ENCODE results near the gene INPP5J. TPM values are rescaled to one million over a fixed set of nuclear protein-coding genes. Genes with fewer than 3 reads are reported as not detected.

INPP5J gene
- total and polyA plus RNA-seq, 10 donors, result 0.14 to 0.87 (median 0.43) TPM; not detected in 2

DNA sequence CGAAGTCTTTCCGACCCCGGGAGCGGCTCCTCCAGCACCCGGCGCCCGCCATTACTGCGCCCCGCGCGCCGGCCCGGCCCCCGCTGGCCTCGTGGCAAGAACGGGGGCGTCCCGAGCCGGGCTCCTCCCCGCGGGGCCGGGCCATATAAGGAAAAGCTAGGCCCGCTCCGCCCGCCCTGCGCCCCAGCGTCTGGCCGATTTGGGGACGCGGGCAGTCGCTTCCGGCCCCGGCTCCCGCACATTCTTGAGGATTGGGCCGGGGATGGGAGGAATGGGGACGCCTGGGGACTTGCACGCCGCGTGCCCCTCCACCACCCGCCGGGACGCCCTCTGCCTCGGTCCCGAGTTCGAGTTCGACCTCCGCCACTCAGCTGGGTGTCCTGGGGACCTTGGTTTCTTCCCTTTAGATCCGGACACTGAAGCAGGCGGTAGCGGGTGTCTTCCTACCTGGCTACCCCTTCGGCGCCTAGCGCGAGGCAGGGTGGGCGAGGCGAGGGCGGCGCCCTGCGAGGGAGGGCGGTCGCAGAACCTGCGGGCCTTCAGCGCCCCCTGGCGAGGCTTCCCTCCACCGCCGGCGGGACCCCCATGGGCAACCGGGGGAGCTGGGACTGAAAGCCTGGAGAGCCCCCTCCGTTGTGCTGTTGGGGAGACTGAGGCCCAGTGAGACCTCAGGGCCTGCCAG, 37.8 kb upstream of the INPP5J start:
- Histone ChIP-seq H3K27me3 (replicated peaks in 1 of 7) (no peaks in the 10 kb centered on the region), H3K36me3 (peaks cover 0 to 47% (median 19%) of the 10 kb centered on the region in 6 donors), H3K4me1 (peaks cover 12 to 96% (median 77%) of the 10 kb centered on the region in 6 donors), H3K4me3 (peak overlapping the region; percentile 69 to 95 (median 82)), H3K9me3 (no peaks in the 10 kb centered on the region), H3K27ac (peak overlapping the region; percentile 89 to 96 (median 92))
- WGBS, 5 donors, result 0 to 1% (median 1%) methylated on average over 22 to 69 of the region's 69 CpGs
- intact Hi-C loops (cut with DNase I; ENCODE audit: low total_unique reads), result loop anchor here (5.0 kb wide), 2 partner anchors 118 to 138 kb away; partner anchors contain the start of genes MORC2 and TUG1
- peak; percentile 96 for DNase-seq
- TF ChIP-seq POLR2AphosphoS5 (IDR thresholded peaks at IDR 0.05), result peak; percentile 78 to 86 (median 83)
- TF ChIP-seq, protein P1, sequence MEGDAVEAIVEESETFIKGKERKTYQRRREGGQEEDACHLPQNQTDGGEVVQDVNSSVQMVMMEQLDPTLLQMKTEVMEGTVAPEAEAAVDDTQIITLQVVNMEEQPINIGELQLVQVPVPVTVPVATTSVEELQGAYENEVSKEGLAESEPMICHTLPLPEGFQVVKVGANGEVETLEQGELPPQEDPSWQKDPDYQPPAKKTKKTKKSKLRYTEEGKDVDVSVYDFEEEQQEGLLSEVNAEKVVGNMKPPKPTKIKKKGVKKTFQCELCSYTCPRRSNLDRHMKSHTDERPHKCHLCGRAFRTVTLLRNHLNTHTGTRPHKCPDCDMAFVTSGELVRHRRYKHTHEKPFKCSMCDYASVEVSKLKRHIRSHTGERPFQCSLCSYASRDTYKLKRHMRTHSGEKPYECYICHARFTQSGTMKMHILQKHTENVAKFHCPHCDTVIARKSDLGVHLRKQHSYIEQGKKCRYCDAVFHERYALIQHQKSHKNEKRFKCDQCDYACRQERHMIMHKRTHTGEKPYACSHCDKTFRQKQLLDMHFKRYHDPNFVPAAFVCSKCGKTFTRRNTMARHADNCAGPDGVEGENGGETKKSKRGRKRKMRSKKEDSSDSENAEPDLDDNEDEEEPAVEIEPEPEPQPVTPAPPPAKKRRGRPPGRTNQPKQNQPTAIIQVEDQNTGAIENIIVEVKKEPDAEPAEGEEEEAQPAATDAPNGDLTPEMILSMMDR (IDR thresholded peaks at IDR 0.05 in 8 of 11, conservative IDR thresholded peaks at IDR 0.05 in 3 of 11), result peak; percentile 75 to 94 (median 88)
- peak in 1 of 3 donors; percentile 65 for TF ChIP-seq POLR2A (IDR thresholded peaks at IDR 0.05)

DNA sequence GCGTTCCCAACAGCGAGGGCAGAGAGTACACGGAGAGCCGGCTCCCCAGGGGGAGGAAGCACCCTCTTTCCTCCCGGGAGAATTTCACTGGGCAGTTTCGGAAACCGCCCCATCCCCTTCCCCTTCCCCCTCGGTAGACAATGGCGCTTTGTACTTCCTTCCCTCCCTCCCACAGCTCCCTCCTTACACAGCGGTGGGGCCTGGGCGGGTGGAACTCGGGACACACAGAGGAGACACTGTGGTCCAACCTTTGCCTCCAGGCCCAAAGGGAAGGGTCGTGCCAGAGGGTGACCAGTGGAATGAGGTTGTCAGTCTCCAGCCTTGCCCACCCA, 37.3 kb upstream of the INPP5J start:
- WGBS, 5 donors, result 0 to 11% (median 8%) methylated on average over 8 to 13 of the region's 13 CpGs
- DNase-seq, result no peak
- Histone ChIP-seq H3K9me3 (no peaks in the 10 kb centered on the region), H3K4me3 (peak overlapping the region; percentile 69 to 95 (median 82)), H3K36me3 (peaks cover 0 to 52% (median 22%) of the 10 kb centered on the region in 6 donors), H3K27ac (peak overlapping the region; percentile 89 to 96 (median 92)), H3K27me3 (replicated peaks in 1 of 7) (no peaks in the 10 kb centered on the region), H3K4me1 (peaks cover 12 to 96% (median 79%) of the 10 kb centered on the region in 6 donors)
- intact Hi-C loops (cut with DNase I; ENCODE audit: low total_unique reads), result loop anchor here (5.0 kb wide), 1 partner anchor 138 kb away; no protein-coding TSS in a partner anchor
- TF ChIP-seq, protein P1 (IDR thresholded peaks at IDR 0.05 in 8 of 11, conservative IDR thresholded peaks at IDR 0.05 in 3 of 11), result peak in 6 of 11 experiments; percentile 1 to 58 (median 48)
- no peak for TF ChIP-seq POLR2A (IDR thresholded peaks at IDR 0.05)

DNA sequence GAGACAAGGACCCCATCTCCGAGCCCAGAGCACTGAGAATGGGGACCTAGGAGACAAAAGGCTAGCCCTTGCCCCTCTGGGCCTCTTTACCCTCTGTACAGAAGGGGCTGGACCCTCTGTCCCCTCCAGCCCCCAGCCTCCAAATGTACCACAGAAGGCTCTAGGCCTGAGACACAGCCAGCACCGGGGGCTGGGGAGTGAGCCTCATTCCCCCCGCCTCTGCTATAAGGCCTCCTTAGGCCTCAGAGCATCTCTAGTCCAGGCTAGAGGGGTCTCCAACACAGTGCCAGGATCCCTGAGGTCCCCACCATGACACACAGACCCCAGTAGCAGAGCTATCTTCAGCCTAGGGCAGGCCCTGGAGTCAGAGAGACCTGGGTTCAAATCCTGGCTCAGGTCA, 36.8 kb upstream of the INPP5J start:
- no peak for DNase-seq
- TF ChIP-seq POLR2A (IDR thresholded peaks at IDR 0.05) (no peak), POLR2AphosphoS5 (IDR thresholded peaks at IDR 0.05) (no peak)
- TF ChIP-seq, protein P1 (IDR thresholded peaks at IDR 0.05 in 8 of 11, conservative IDR thresholded peaks at IDR 0.05 in 3 of 11), result no peak
- H3K27me3 ChIP-seq (replicated peaks in 1 of 7), result no peaks in the 10 kb centered on the region
- H3K36me3 ChIP-seq, result peaks cover 0 to 57% (median 25%) of the 10 kb centered on the region in 6 donors
- H3K9me3 ChIP-seq, result no peaks in the 10 kb centered on the region
- peaks cover 12 to 97% (median 77%) of the 10 kb centered on the region in 6 donors for H3K4me1 ChIP-seq
- H3K4me3 ChIP-seq, result peak overlapping the region in 6 of 8 donors; percentile 69 to 86 (median 78)
- peak overlapping the region in 6 of 8 donors; percentile 89 to 96 (median 92) for H3K27ac ChIP-seq
- intact Hi-C loops (cut with DNase I; ENCODE audit: low total_unique reads), result loop anchor here (5.0 kb wide), 1 partner anchor 139 kb away; no protein-coding TSS in a partner anchor
- 79 to 93% (median 91%) methylated on average over 2 to 3 of the region's 3 CpGs; no CpG with 5 or more reads in 1 of the 5 donors for WGBS, 5 donors

Measured in spleen (tissue), 11 donors.